Astrocyte of the cerebellum (primary cell): ENCODE measurements around the gene RFTN2.

Experiments used
- DNase-seq: peaks from one replicate; pipeline ENCODE4 v3.0.0-alpha.2; 2011; ENCODE audit warnings: low read depth
- H3K4me3 ChIP-seq: 2 replicates; pipeline ENCODE4 v1.5.1; 2011; ENCODE audit warnings: mild to moderate bottlenecking, low read depth, low read length, moderate library complexity
- in situ Hi-C: cut with HindIII; loops from 2 replicates; pipeline ENCODE4 v1.10.0; 2017; ENCODE audit warnings: low sequenced_read_pairs
- TF ChIP-seq, protein P1 (sequence below): IDR thresholded peaks from 2 replicates; pipeline ENCODE4 v1.5.1; 2012; ENCODE audit warnings: low read length, low read depth, moderate library complexity, mild to moderate bottlenecking; ENCODE audit errors: missing control alignments

Gene RFTN2

GRCh38 chr2:197538412-197538811 lies 137.0 kb downstream of the RFTN2 start:
- TF ChIP-seq, protein P1, sequence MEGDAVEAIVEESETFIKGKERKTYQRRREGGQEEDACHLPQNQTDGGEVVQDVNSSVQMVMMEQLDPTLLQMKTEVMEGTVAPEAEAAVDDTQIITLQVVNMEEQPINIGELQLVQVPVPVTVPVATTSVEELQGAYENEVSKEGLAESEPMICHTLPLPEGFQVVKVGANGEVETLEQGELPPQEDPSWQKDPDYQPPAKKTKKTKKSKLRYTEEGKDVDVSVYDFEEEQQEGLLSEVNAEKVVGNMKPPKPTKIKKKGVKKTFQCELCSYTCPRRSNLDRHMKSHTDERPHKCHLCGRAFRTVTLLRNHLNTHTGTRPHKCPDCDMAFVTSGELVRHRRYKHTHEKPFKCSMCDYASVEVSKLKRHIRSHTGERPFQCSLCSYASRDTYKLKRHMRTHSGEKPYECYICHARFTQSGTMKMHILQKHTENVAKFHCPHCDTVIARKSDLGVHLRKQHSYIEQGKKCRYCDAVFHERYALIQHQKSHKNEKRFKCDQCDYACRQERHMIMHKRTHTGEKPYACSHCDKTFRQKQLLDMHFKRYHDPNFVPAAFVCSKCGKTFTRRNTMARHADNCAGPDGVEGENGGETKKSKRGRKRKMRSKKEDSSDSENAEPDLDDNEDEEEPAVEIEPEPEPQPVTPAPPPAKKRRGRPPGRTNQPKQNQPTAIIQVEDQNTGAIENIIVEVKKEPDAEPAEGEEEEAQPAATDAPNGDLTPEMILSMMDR = no peak
- peak; percentile 28 for DNase-seq
- no peak overlapping the region for H3K4me3 ChIP-seq
- in situ Hi-C loops = no loop called here
